ENCODE results near the gene C7.
"Not testable (repeated sequence)": the region's sequence is repeated elsewhere in the genome, so short reads cannot be mapped to it uniquely, and the experiment has no call there.

The C7 gene

DNA sequence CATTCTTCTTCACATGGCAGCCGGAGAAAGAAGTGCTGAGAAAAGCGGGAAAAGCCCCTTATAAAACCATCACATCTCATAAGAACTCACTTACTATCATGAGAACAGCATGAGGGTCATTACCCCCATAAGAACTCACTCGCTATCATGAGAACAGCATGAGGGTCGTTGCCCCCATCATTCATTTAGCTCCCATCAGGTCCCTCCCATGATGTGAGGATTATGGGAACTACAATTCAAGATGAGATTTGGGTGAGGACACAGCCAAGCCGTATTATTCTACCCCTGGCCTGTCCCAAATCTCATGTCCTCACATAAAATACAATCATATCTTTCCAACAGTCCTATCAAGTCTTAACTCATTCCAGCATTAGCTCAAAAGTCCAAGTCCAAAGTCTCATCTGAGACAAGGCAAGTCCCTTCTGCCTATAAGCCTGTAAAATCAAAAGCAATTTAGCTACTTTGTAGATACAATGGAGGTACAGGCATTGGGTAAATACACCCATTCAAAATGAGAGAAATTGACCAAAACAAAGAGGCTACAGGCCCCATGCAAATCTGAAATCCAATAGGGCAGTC is 82.8 kb downstream of the C7 start:
- no peak for DNase-seq

DNA sequence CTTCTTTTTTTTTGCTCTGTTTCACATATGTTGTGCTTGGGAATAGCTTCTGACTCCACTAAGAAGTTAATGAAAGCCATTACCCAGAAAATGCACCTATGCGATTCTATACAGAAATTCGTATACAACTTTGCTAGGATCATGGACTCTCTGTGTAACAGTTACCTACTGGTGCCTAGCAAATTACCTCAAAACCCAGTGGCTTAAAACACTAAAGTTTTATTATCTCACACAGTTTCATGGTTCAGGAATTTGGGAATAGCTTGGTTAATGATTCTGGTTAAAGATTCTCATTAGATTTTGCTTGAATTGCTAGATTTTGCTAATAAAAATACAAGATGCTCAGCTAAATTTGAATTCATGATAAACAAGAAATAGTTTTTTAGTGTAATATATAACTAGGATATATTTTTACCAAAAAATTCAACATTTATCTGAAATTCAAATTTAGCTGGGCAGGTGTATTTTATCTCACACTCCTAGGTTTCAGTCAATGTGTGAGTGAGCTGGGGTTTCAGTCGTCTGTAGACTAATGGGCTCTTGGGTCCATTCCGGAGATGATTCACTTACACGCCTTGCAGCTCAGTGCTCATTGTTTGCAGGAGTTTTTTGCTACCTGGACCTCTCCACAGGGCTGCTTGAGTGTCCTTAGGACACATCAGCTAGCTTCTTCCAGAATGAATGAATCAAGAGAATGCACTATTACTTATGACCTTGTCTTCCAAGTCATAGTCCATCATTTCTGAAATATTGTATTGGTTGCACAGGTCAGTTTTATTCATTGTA is 86.7 kb downstream of the C7 start:
- no peak for DNase-seq

DNA sequence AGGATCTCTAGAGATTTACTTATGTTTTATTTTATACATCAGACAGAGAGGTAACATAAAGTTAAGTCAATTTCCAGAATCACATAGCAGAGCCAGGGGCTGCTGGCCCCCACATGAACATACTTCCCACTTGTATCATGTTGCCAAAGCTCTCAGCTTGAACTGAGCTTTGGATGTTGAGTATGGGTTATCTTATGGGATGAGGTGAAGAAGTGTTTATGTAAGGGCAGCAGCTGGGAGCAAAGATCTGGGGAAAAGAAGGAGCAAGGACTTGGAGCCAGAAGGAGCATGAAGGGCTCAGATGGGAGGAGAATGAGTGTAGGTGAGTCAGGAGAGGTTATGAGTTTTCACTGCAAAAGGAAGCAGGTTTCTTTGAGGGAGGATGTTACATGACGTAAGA is 89.8 kb downstream of the C7 start:
- no peak for DNase-seq

DNA sequence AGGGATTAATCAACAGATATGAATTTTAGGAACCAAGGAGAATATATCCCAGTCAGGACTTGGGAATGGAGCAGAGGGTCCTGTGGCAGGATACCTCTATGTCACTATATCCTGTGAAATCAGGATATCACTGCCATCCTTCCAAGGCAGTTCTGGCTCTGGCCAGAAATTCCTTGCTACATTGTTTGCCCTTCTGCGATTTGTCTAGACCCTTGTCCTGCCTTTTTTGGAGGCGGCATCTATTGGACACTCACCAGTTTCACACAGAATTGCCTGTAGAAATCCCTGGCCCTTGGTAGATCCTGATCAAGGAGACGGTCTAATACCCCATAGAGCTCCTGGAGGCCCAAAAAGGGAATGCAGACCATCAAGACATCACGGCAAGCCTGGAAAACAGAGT is 90.7 kb downstream of the C7 start:
- DNase-seq = no peak

DNA sequence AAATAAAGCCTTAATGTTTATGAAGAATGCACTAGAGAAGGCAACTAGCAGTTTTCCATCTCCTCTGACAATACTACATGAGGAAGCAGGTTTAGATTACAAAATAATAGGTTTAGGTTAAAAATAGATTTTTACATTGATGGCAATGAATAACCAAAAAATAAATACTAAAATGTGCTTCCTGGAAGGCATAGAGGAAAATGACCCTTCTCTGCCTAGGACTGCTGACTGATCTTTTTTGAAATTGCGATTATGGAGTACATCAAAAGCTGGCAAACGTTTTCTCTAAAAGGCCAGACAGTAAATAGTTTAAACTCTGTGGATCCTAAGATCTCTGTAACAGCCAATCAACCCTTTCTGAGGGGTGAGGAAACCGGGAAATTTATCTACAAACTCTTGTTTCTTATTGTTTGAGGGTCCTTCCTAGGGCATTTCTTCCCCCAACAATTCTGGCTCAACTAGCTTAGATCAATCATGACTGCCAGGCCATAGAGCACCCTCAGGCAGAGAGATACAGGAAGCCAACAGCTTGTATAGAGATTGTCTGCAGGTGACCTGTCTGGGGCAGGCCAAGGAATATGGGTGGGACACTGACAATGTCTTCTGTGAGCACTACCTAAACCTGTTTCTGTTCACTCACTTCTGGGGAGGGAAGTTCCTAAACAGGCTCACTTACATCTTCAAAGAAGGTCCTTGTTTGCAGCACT is 94.5 kb downstream of the C7 start:
- no peak for DNase-seq

DNA sequence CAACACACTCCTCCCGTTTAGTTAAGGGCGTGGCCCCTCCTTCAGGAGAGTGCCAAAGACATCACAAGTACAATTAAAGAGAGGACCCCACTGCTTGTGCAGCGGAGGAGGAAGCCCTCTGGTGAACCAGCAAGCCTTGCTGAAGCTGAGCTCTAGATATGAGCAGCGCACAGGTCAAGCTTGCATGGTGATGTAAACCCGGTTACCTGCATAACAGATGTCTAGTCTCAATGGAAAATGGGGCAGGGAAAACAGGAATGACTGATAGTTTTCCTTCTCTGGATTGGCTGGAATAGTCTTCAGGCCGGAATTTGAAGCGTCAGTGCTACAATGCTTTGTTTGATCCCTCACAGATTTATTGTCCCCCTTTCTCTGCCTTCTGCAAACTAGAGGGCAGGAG is 95.6 kb downstream of the C7 start:
- no peak for DNase-seq

DNA sequence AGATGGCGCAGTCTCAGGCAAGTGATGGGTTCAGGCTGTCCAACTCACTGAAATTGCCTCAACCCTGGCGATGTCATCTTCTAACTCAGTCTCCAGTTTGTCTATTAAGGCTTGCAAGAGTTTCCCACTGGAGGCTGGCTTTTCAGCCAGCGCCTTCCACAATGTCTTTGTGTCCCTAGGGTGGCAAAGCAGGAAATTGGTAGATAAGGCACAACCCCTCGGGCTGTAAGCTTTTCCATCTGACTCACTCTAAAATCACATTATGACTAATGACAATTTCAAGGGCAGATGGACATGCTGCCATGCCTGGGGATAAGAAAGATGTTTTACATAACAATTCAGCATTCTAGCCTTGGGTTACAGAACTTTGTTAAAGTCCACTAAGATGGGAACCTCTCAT is 99.9 kb downstream of the C7 start:
- no peak for DNase-seq

DNA sequence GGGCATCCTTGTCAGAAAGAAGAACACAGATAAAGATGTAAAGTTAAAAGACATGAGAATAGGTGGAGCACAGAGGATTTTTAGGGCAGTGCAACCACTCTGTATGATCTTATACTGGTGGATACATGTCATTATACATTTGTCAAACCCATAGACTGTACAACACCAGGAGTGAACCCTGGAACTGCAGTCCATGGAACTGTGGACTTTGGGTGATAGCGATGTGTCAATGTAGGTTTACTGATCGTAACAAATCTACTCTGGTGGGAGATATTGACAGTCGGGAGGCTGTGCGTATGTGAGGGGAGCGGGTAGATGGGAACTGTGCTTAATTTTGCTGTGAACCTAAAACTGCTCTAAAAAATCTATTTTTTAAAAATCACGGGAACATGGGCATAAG is 101.3 kb downstream of the C7 start:
- DNase-seq = no peak

DNA sequence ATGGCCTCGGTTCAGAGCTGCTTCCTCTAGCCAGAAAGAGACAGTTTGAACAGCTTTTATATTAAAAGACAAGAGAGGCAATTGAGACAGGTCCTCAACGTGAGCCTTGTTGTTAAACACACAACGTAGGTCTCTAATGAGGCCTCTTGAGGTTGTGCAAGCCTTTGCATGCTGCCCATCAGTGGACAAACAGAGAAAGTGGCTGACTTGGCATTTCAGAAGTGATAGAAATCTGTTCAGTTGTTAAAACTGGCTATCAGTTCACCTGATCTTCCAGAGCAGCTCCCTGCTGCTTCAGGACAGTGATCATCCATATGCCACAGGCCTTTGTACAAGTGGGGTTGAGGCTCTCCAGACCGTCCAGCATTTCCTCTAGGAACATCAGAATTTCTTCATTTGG is 103.0 kb downstream of the C7 start:
- DNase-seq = no peak

DNA sequence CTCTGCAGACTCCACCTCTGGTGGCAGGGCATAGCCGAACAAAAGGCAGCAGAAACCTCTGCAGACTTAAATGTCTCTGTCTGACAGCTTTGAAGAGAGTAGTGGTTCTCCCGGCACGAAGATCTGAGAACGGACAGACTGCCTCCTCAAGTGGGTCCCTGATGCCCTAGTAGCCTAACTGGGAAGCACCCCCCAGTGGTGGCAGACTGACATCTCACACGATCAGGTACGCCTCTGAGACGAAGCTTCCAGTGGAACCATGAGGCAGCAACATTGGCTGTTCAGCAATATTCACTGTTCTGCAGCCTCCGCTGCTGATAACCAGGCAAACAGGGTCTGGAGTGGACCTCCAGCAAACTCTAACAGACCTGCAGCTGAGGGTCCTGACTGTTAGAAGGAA is 113.3 kb downstream of the C7 start:
- DNase-seq = not testable (repeated sequence)
